CD4-positive, alpha-beta memory T cell (primary cell): ENCODE results near the gene LRTM1. TPM values are rescaled to one million over a fixed set of nuclear protein-coding genes. Genes with fewer than 3 reads are reported as not detected.

Experiments
- CTCF ChIA-PET: fragments of 350-600 bp; sonication (Branson Sonifier 250); formaldehyde crosslinking; loops from one replicate; lab custom pipeline; 2021; ENCODE audit warnings: inconsistent platforms; ENCODE audit not compliant: partially characterized antibody; lab: Charles Lee
- POLR2A ChIA-PET: fragments of 350-600 bp; sonication (Branson Sonifier 250); formaldehyde crosslinking; loops from one replicate; lab custom pipeline; 2021; ENCODE audit not compliant: partially characterized antibody; lab: Charles Lee
- DNase-seq, 5 donors: peaks; one replicate each; pipeline versions ENCODE4 v3.0.0 to v3.0.0-alpha.2; 2020 to 2022; ENCODE audit warnings: mixed read lengths in 1 of 5
- H3K27ac ChIP-seq: one replicate; pipeline ENCODE4 v1.7.0; 2013; ENCODE audit warnings: low read depth, low read length
- H3K27me3 ChIP-seq: 2 replicates; pipeline ENCODE4 v1.7.0; 2013; ENCODE audit warnings: mild to moderate bottlenecking, low read length, moderate library complexity; ENCODE audit not compliant: insufficient read depth
- H3K36me3 ChIP-seq: 2 replicates; pipeline ENCODE4 v1.7.0; 2013; ENCODE audit warnings: mild to moderate bottlenecking, low read length, moderate library complexity; ENCODE audit not compliant: insufficient read depth
- H3K4me1 ChIP-seq: 2 replicates; pipeline ENCODE4 v1.7.0; 2013; ENCODE audit warnings: mild to moderate bottlenecking, low read length, moderate library complexity; ENCODE audit not compliant: insufficient read depth
- H3K4me3 ChIP-seq, 2 donors: one replicate each; pipeline ENCODE4 v1.7.0; 2013; ENCODE audit warnings: low read length in 2 of 2, mild to moderate bottlenecking in 1 of 2
- H3K9me3 ChIP-seq, 2 donors: one replicate each; pipeline ENCODE4 v1.7.0; 2013; ENCODE audit warnings: low read length in 2 of 2, control low read depth in 1 of 2; ENCODE audit not compliant: control insufficient read depth in 1 of 2
- H3K27ac Mint-ChIP-seq, 7 donors: one replicate each; pipeline ENCODE4 v1.8.0; 2020 to 2021; ENCODE audit warnings: mixed read lengths in 7 of 7, mild to moderate bottlenecking in 6 of 7, inconsistent platforms in 3 of 7, moderate library complexity in 3 of 7
- H3K27me3 Mint-ChIP-seq, 2 donors: one replicate each; pipeline ENCODE4 v1.8.0; 2020 to 2021; ENCODE audit warnings: mixed read lengths in 2 of 2
- H3K36me3 Mint-ChIP-seq, 2 donors: one replicate each; pipeline ENCODE4 v1.8.0; 2020 to 2021; ENCODE audit warnings: mixed read lengths in 2 of 2, inconsistent platforms in 1 of 2, mild to moderate bottlenecking in 1 of 2
- H3K4me1 Mint-ChIP-seq, 4 donors: one replicate each; pipeline ENCODE4 v1.8.0; 2020 to 2021; ENCODE audit warnings: mixed read lengths in 4 of 4, mild to moderate bottlenecking in 1 of 4
- H3K4me3 Mint-ChIP-seq, 8 donors: one replicate each; pipeline ENCODE4 v1.8.0; 2020 to 2021; ENCODE audit warnings: mixed read lengths in 8 of 8, mild to moderate bottlenecking in 7 of 8, moderate library complexity in 6 of 8, inconsistent platforms in 3 of 8
- H3K9me3 Mint-ChIP-seq, 8 donors: one replicate each; pipeline ENCODE4 v1.8.0; 2020 to 2021; ENCODE audit warnings: mixed read lengths in 8 of 8, mild to moderate bottlenecking in 5 of 8, inconsistent platforms in 3 of 8, moderate library complexity in 1 of 8
- intact Hi-C: fragments of 100-400 bp; cut with micrococcal nuclease; formaldehyde crosslinking; loops from one replicate; pipeline ENCODE4 v1.15.1; 2023
- polyA plus RNA-seq, 2 donors: library from polyadenylated mRNA; unstranded; fragments of 300-500 nt; fragmentation: Illumina TruSeq; gene quantifications; one replicate each; pipeline ENCODE4 v1.2.3, GENCODE V29; 2021
- total RNA-seq, 2 experiments: library from RNA; stranded (reverse); gene quantifications; one replicate each; pipeline ENCODE4 v1.2.3, GENCODE V29; 2021

LRTM1 gene
- total and polyA plus RNA-seq, 4 experiments from 2014 or later, result not detected

DNA sequence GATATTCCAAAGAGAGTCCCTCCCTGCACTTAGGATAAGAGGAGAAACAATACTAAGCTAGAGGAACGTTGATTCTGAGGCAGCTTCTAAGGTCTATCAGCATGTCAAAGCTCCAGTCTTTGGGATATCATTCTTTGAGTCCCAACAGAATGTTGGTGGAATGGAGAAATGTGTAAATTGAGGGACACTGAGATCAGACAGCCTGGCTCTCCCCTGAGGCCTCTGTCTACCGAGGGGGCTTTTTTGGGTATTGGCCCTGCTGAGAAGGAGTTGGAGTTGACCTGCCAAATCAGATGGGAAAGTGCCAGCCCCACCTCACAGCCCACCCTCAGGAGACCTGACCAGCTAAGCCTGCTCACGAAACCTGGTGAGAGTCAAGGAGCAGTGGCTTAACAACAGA lies 27.6 kb upstream of the LRTM1 start:
- Mint-ChIP-seq H3K27ac (no peak overlapping the region), H3K27me3 (no peaks in the 10 kb centered on the region), H3K4me1 (no peaks in the 10 kb centered on the region), H3K4me3 (no peak overlapping the region), H3K9me3 (peaks cover 0 to 3% (median 0%) of the 10 kb centered on the region in 8 donors), H3K36me3 (no peaks in the 10 kb centered on the region)
- intact Hi-C loops, result no loop called here
- Histone ChIP-seq H3K27me3 (no peaks in the 10 kb centered on the region), H3K36me3 (no peaks in the 10 kb centered on the region), H3K9me3 (no peaks in the 10 kb centered on the region), H3K4me3 (no peak overlapping the region), H3K27ac (no peak overlapping the region), H3K4me1 (no peaks in the 10 kb centered on the region)
- no peak for DNase-seq
- ChIA-PET POLR2A (no interaction called here), CTCF (no interaction called here)

DNA sequence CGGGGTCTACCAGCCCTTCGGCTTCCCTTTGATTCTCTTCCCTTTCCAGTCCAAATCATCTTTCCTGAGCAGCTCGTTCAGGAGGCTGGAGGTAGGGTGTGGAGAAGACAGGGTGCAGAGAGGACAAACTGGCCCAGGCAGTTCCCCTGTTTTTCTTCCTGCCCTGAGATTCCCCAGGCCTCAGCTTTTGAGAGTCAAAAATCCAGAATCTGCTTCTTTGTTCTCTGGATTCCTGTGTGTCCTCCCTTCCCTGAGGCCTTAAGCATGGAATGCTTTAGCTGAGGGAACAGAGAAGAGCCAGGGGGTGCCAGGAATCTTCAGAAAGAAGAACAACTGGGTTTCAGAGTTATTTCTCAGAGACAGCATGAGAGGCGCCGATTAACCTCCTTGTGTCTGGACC lies 26.7 kb upstream of the LRTM1 start:
- no peak overlapping the region for H3K27ac Mint-ChIP-seq
- Histone ChIP-seq H3K4me3 (no peak overlapping the region), H3K36me3 (no peaks in the 10 kb centered on the region), H3K9me3 (no peaks in the 10 kb centered on the region), H3K4me1 (no peaks in the 10 kb centered on the region), H3K27ac (no peak overlapping the region), H3K27me3 (no peaks in the 10 kb centered on the region)
- DNase-seq, result no peak
- H3K27me3 Mint-ChIP-seq, result no peaks in the 10 kb centered on the region
- H3K4me3 Mint-ChIP-seq, result no peak overlapping the region
- H3K36me3 Mint-ChIP-seq, result no peaks in the 10 kb centered on the region
- CTCF ChIA-PET, result no interaction called here
- no peaks in the 10 kb centered on the region for H3K4me1 Mint-ChIP-seq
- POLR2A ChIA-PET, result no interaction called here
- intact Hi-C loops, result no loop called here
- peaks cover 0 to 3% (median 0%) of the 10 kb centered on the region in 8 donors for H3K9me3 Mint-ChIP-seq

DNA sequence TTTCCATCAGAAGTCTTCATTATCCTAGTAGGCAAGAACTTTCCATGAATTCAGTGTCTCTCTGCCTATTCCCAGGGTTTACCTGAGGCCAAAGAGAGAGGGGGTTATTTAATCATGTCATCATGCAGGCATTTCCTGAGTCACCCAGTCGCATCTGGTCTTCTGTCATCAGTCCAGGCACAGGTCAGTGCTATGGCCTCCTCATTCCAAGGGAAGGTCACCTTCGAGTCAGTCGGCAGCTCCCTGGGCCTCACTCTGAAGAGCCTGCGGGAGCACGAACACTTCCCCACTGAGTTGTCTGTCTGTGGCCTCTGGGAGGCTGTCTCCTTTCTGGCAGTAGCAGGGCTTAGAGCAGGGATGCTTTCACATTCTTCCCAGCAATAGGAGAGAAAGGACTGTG lies 26.2 kb upstream of the LRTM1 start:
- Histone ChIP-seq H3K4me1 (no peaks in the 10 kb centered on the region), H3K36me3 (no peaks in the 10 kb centered on the region), H3K27me3 (no peaks in the 10 kb centered on the region), H3K9me3 (no peaks in the 10 kb centered on the region), H3K27ac (no peak overlapping the region), H3K4me3 (no peak overlapping the region)
- POLR2A ChIA-PET, result no interaction called here
- CTCF ChIA-PET, result no interaction called here
- Mint-ChIP-seq H3K27me3 (no peaks in the 10 kb centered on the region), H3K4me1 (no peaks in the 10 kb centered on the region), H3K27ac (no peak overlapping the region), H3K36me3 (no peaks in the 10 kb centered on the region), H3K9me3 (peaks cover 0 to 3% (median 0%) of the 10 kb centered on the region in 8 donors), H3K4me3 (no peak overlapping the region)
- no peak for DNase-seq
- intact Hi-C loops, result no loop called here

DNA sequence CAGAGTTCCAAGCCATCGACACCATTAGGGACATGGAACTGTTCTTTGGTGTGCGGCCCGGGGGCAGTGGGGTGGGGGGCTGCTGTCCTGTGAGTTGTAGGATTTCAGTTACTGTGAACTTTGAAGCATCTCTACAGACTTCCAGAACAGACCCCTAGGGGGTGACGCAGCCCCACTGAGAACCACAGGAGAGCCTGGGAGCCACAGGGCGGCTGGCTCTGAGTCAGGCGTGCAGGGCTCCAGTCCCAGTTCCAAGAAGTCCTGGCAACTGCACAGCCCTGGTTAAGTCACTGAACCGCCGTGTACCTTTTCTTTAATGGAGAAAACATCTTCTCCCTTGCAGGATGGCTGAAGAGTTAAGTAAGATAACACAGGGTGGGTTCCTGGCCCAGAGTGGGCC lies 23.5 kb upstream of the LRTM1 start:
- Histone ChIP-seq H3K4me3 (no peak overlapping the region), H3K9me3 (no peaks in the 10 kb centered on the region), H3K27ac (no peak overlapping the region), H3K27me3 (no peaks in the 10 kb centered on the region), H3K4me1 (no peaks in the 10 kb centered on the region), H3K36me3 (no peaks in the 10 kb centered on the region)
- no peaks in the 10 kb centered on the region for H3K36me3 Mint-ChIP-seq
- POLR2A ChIA-PET, result no interaction called here
- no peaks in the 10 kb centered on the region for H3K4me1 Mint-ChIP-seq
- no peaks in the 10 kb centered on the region for H3K27me3 Mint-ChIP-seq
- CTCF ChIA-PET, result no interaction called here
- H3K9me3 Mint-ChIP-seq, result peaks cover 0 to 2% (median 0%) of the 10 kb centered on the region in 8 donors
- no peak for DNase-seq
- intact Hi-C loops, result no loop called here
- H3K4me3 Mint-ChIP-seq, result no peak overlapping the region
- no peak overlapping the region for H3K27ac Mint-ChIP-seq

DNA sequence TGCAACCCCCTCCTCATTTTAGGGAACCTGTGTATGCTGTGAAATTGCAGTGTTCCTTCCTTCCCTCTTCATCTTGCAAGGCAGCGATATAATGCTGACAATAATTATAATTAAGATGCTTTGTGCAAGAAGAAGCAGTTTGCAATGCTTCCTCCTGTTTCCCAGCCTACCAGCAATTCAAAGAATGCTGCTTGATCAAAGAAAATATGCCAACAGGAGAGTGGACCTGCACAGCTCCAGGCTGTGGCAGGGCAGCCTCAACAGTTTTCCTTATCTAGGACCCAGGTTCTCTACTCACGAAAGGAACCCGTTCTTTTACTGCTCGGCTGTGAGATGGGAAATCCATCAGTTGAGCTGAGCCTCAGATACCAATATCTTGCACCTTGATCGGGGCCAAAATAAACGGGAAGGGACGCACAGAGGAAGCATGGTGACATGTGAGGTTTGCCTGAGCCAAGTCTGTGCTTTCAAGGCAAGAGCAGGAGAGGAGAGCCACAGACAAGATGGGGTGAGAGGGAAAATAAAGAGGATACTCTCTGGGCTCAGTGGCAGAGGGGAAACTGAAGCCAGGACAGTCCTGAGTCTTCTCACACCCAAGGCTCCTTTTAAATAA lies 22.6 kb upstream of the LRTM1 start:
- Histone ChIP-seq H3K9me3 (no peaks in the 10 kb centered on the region), H3K4me3 (no peak overlapping the region), H3K27me3 (no peaks in the 10 kb centered on the region), H3K36me3 (no peaks in the 10 kb centered on the region), H3K27ac (no peak overlapping the region), H3K4me1 (no peaks in the 10 kb centered on the region)
- ChIA-PET CTCF (no interaction called here), POLR2A (no interaction called here)
- intact Hi-C loops, result no loop called here
- Mint-ChIP-seq H3K27me3 (no peaks in the 10 kb centered on the region), H3K4me1 (no peaks in the 10 kb centered on the region), H3K4me3 (no peak overlapping the region), H3K27ac (peak overlapping the region in 1 of 7 donors; percentile 32), H3K36me3 (no peaks in the 10 kb centered on the region), H3K9me3 (no peaks in the 10 kb centered on the region)
- no peak for DNase-seq

DNA sequence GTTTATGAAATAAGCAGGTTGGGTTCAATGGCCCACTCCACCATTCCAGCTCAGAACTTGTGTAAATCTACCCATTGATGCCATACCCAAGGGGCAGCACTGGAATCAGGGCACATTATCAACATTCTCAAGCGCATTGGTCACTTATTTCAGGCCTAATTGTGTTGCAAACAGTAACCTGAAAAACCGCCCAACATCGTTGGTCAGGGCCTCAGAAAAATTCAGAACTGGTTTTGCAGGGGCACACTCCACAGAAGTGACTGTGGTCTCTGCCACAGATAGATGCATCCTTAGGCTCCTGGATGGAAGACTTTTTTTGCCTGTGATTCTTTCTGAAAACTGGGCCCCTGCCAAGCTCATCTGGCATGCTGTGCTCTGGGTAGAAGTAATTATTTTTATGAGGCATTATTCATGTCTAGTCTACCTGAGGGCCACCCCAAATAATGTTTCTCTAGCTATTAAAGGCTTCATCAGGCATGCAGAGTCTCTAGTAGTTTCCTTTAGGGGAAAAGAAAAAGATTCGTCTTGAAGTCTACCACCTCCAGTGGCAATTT lies 21.7 kb upstream of the LRTM1 start:
- no peak for DNase-seq
- intact Hi-C loops, result no loop called here
- no peaks in the 10 kb centered on the region for H3K27me3 Mint-ChIP-seq
- ChIA-PET POLR2A (no interaction called here), CTCF (interaction anchor here (1.1 kb wide), 1 partner anchor 59 kb away, joined by 3 read pairs; no protein-coding TSS in a partner anchor)
- H3K36me3 Mint-ChIP-seq, result no peaks in the 10 kb centered on the region
- no peaks in the 10 kb centered on the region for H3K27me3 ChIP-seq
- H3K4me3 ChIP-seq, result no peak overlapping the region
- H3K27ac ChIP-seq, result no peak overlapping the region
- H3K4me1 Mint-ChIP-seq, result no peaks in the 10 kb centered on the region
- no peaks in the 10 kb centered on the region for H3K4me1 ChIP-seq
- H3K27ac Mint-ChIP-seq, result no peak overlapping the region
- no peak overlapping the region for H3K4me3 Mint-ChIP-seq
- no peaks in the 10 kb centered on the region for H3K9me3 Mint-ChIP-seq
- H3K36me3 ChIP-seq, result no peaks in the 10 kb centered on the region
- no peaks in the 10 kb centered on the region for H3K9me3 ChIP-seq

DNA sequence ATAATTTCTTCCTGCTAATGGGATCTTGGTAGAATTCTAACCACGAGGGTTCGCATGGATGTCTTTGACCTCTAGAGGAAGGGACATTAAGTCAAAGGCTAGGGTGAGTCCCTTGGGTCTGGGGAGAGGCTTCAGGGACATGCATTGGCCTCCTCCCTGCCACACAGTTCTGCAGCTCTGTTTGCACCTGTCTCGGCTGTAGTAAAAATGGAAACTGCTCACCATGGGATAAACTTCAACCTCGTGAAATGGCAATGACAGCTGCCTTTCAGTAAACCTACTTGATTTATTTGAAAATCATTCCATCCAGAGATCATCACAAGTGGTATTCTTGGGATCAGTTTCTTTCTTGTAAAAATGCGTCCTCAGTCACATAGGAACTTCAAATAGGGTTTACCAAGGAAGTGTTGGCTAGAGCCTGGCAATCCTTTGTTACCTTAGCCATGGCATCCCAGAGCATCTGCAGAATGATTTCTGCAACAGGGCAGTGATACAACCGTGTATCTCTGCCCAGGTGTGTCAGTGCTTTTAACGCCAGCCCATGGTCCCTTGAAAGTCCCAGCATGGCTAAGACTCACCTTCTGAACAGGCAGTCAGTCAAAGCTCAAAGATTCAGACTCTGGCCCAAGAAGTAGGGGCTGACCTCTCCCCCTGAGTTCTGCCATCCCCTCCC lies 14.0 kb upstream of the LRTM1 start:
- peaks cover 0 to 4% (median 0%) of the 10 kb centered on the region in 8 donors for H3K9me3 Mint-ChIP-seq
- no peaks in the 10 kb centered on the region for H3K27me3 Mint-ChIP-seq
- H3K4me1 Mint-ChIP-seq, result no peaks in the 10 kb centered on the region
- no peaks in the 10 kb centered on the region for H3K36me3 Mint-ChIP-seq
- Histone ChIP-seq H3K9me3 (no peaks in the 10 kb centered on the region), H3K27ac (no peak overlapping the region), H3K4me3 (no peak overlapping the region), H3K36me3 (no peaks in the 10 kb centered on the region), H3K27me3 (no peaks in the 10 kb centered on the region), H3K4me1 (no peaks in the 10 kb centered on the region)
- H3K4me3 Mint-ChIP-seq, result no peak overlapping the region
- H3K27ac Mint-ChIP-seq, result no peak overlapping the region
- ChIA-PET CTCF (no interaction called here), POLR2A (no interaction called here)
- intact Hi-C loops, result no loop called here
- DNase-seq, result no peak
